HEK293 (cell line): ENCODE results near the gene SLC25A41.

ENCODE experiments used
- KLF9 ChIP-seq: fragments of 450-650 bp; formaldehyde crosslinking; IDR thresholded peaks from 2 replicates; pipeline ENCODE4 v1.5.1; 2016; ENCODE audit warnings: missing biosample characterization, missing genetic modification characterization, low read depth
- TRIM28 ChIP-seq: IDR thresholded peaks from 2 replicates; pipeline ENCODE4 v1.6.1; 2011; ENCODE audit warnings: low read length, control low read depth, borderline replicate concordance
- ZNF18 ChIP-seq: fragments of 450-650 bp; formaldehyde crosslinking; IDR thresholded peaks from 2 replicates; pipeline ENCODE4 v1.5.1; 2016; ENCODE audit warnings: missing biosample characterization, missing genetic modification characterization

- TF ChIP-seq ZNF18 (tag by site-specific recombination) (no peak), TRIM28 (no peak), KLF9 (tag by site-specific recombination) (no peak)
These were observed 56.9 kb downstream of the SLC25A41 start for GRCh38 chr19:6376512-6377190.
